Stimulated activated naive CD8-positive, alpha-beta T cell treated with anti-CD3 and anti-CD28 coated beads, Interleukin-15, Interleukin-2, amounts not matched to agents 100 U/mL and 50 U/mL, for 24 hours (primary cell): ENCODE results near the gene KLRC3.
"Not testable (repeated sequence)": the region's sequence is repeated elsewhere in the genome, so short reads cannot be mapped to it uniquely, and the experiment has no call there.

ENCODE experiments used
- ATAC-seq: fragments of 150-1000 bp; cut with Tn5 transposase; one replicate; pipeline ENCODE4 v1.10.0; 2021
- DNase-seq: peaks from one replicate; pipeline ENCODE4 v3.0.0; 2021

The KLRC3 gene

GRCh38 chr12:10369557-10370415 is 50.6 kb downstream of the KLRC3 start:
- ATAC-seq, result no peak

GRCh38 chr12:10368206-10369171 is 51.9 kb downstream of the KLRC3 start:
- no peak for ATAC-seq
- no peak for DNase-seq

More at GRCh38 chr12:10369557-10370415, 50.6 kb downstream of the KLRC3 start:
- no peak for DNase-seq

GRCh38 chr12:10367714-10368113 is 52.7 kb downstream of the KLRC3 start:
- DNase-seq, ATAC-seq: not testable (repeated sequence)

GRCh38 chr12:10366875-10367274 is 53.5 kb downstream of the KLRC3 start:
- no peak for DNase-seq
- no peak for ATAC-seq

- DNase-seq (no peak), ATAC-seq (no peak)
Observed at GRCh38 chr12:10365696-10366405, 54.5 kb downstream of the KLRC3 start.

- DNase-seq (peak; percentile 65), ATAC-seq (peak; percentile 65)
Observed at GRCh38 chr12:10364815-10365622, 55.4 kb downstream of the KLRC3 start.

GRCh38 chr12:10363914-10364814 is 56.2 kb downstream of the KLRC3 start:
- ATAC-seq, result peak; percentile 69
- DNase-seq, result peak; percentile 53

- DNase-seq, result no peak
- no peak for ATAC-seq
Observed at GRCh38 chr12:10363658-10363913, 56.8 kb downstream of the KLRC3 start.

- ATAC-seq (no peak), DNase-seq (no peak)
Observed at GRCh38 chr12:10362828-10363657, 57.4 kb downstream of the KLRC3 start.

GRCh38 chr12:10362325-10362724 is 58.1 kb downstream of the KLRC3 start:
- DNase-seq (no peak), ATAC-seq (no peak)
